ENCODE results near the gene ADCY10. TPM values are rescaled to one million over a fixed set of nuclear protein-coding genes. Genes with fewer than 3 reads are reported as not detected.

ADCY10 gene
- total RNA-seq, 1 experiment from 2014 or later, result 0.20 TPM

DNA sequence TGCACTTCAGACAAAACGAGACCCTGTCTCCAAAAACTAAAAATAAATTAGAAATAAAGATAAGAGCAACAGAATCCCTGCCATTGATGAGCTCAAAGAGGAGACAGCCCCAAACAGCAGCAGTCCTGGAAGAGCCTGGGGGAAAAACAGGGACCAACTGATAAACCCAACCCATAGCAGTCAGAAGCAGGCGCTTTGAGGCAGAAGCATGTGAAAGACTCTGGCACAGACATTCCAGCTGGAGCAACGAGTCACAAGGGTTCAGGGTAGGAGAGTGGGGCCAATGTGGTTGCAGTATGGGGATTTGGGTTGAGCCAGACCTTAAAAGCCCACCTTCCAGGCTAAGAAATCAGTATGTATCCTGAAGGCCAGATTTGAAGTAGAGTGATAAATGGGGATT, 113.7 kb downstream of the ADCY10 start:
- no peaks in the 10 kb centered on the region for H3K23me2 ChIP-seq (ENCODE audit: insufficient read length, low read depth, low read length, poor library complexity, severe bottlenecking)
- no peak overlapping the region for H3K14ac ChIP-seq (ENCODE audit: insufficient read depth, low read length)
- H2AFZ ChIP-seq (ENCODE audit: low read length), result no peak overlapping the region
- no peak overlapping the region for H2BK15ac ChIP-seq (ENCODE audit: low read depth, low read length)
- no peaks in the 10 kb centered on the region for H3K9me3 ChIP-seq (ENCODE audit: control insufficient read depth, low read depth, low read length)
- peaks cover 18% of the 10 kb centered on the region in 2 experiments; a peak in 4 of 5 replicates for H3K9me3 Mint-ChIP-seq
- TF ChIP-seq, protein P1, sequence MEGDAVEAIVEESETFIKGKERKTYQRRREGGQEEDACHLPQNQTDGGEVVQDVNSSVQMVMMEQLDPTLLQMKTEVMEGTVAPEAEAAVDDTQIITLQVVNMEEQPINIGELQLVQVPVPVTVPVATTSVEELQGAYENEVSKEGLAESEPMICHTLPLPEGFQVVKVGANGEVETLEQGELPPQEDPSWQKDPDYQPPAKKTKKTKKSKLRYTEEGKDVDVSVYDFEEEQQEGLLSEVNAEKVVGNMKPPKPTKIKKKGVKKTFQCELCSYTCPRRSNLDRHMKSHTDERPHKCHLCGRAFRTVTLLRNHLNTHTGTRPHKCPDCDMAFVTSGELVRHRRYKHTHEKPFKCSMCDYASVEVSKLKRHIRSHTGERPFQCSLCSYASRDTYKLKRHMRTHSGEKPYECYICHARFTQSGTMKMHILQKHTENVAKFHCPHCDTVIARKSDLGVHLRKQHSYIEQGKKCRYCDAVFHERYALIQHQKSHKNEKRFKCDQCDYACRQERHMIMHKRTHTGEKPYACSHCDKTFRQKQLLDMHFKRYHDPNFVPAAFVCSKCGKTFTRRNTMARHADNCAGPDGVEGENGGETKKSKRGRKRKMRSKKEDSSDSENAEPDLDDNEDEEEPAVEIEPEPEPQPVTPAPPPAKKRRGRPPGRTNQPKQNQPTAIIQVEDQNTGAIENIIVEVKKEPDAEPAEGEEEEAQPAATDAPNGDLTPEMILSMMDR (conservative IDR thresholded peaks at IDR 0.05), result no peak
- peaks cover 18% of the 10 kb centered on the region in 2 experiments for H3K4me1 Mint-ChIP-seq
- peaks cover 10% of the 10 kb centered on the region for H3K4me1 ChIP-seq (ENCODE audit: insufficient read depth, low read length)
- no peak overlapping the region for H3K4me2 ChIP-seq (ENCODE audit: insufficient read depth, insufficient read length, low read length)
- no peak overlapping the region for H3T11ph ChIP-seq (ENCODE audit: low read length)
- H2BK12ac ChIP-seq (ENCODE audit: insufficient read length, low read depth, low read length), result no peak overlapping the region
- H2BK120ac ChIP-seq (ENCODE audit: low read depth, low read length, poor library complexity, severe bottlenecking), result no peak overlapping the region
- H3K18ac ChIP-seq (ENCODE audit: insufficient read length, low read depth, low read length), result no peak overlapping the region
- H2BK20ac ChIP-seq (ENCODE audit: low read depth, low read length, poor library complexity, severe bottlenecking), result no peak overlapping the region
- H3K4me3 Mint-ChIP-seq, result no peak overlapping the region
- no peak overlapping the region for H3K27ac ChIP-seq (ENCODE audit: insufficient read length, low read depth, low read length)
- DNase-seq, result no peak
- H4K20me1 ChIP-seq (ENCODE audit: control insufficient read depth, insufficient read depth, insufficient read length), result no peaks in the 10 kb centered on the region
- no peak overlapping the region for H4K5ac ChIP-seq (ENCODE audit: insufficient read length, low read depth, low read length)
- H4K91ac ChIP-seq (ENCODE audit: insufficient read length, low read depth, low read length), result no peak overlapping the region
- H3K27me3 ChIP-seq (ENCODE audit: insufficient read depth, low read length), result no peaks in the 10 kb centered on the region
- no peak overlapping the region for H4K8ac ChIP-seq (replicated peaks; ENCODE audit: insufficient read length, low read depth, low read length)
- no peaks in the 10 kb centered on the region for H3K79me1 ChIP-seq (ENCODE audit: insufficient read depth, low read depth, low read length, poor library complexity, severe bottlenecking)
- no peaks in the 10 kb centered on the region for H3K27me3 Mint-ChIP-seq (ENCODE audit: low read depth)
- H3K56ac ChIP-seq (ENCODE audit: insufficient read length, low read depth, low read length), result no peak overlapping the region
- H3K27ac Mint-ChIP-seq, result no peak overlapping the region
- no peak overlapping the region for H3K4ac ChIP-seq (ENCODE audit: low read depth, low read length)
- H3K23ac ChIP-seq (ENCODE audit: insufficient read length, low read depth, low read length), result no peak overlapping the region
- H3K36me3 Mint-ChIP-seq (ENCODE audit: insufficient read depth in 1 of 3, low read depth in 3 of 3), result peaks cover 13 to 17% (median 16%) of the 10 kb centered on the region in 3 experiments
- no CpG with 5 or more reads among the region's 3 CpGs for WGBS (ENCODE audit: extremely low coverage, insufficient read length, low lambda C conversion rate)
- no peak overlapping the region for H2AK5ac ChIP-seq (ENCODE audit: insufficient read length, low read length)
- H3K9ac ChIP-seq (ENCODE audit: extremely low read depth, insufficient read length, low read length), result no peak overlapping the region
- no peaks in the 10 kb centered on the region for H3K79me2 ChIP-seq (ENCODE audit: insufficient read depth, low read length)
- no peak overlapping the region for H2BK5ac ChIP-seq (ENCODE audit: insufficient read length, low read length)

Data from H9 (cell line).